Endodermal cell (in vitro differentiated cells): ENCODE measurements around the gene MT1M. TPM values are rescaled to one million over a fixed set of nuclear protein-coding genes. Genes with fewer than 3 reads are reported as not detected.

Experiments used
- DNase-seq: peaks from one replicate; pipeline ENCODE4 v3.0.0-alpha.2; 2017
- H3K27ac ChIP-seq: 2 replicates; pipeline ENCODE4 v1.5.1; 2013; ENCODE audit warnings: mild to moderate bottlenecking, low read depth, low read length, moderate library complexity
- H3K27me3 ChIP-seq: 2 replicates; pipeline ENCODE4 v1.6.1; 2013; ENCODE audit warnings: mild to moderate bottlenecking, low read length, moderate library complexity; ENCODE audit not compliant: insufficient read depth, control insufficient read depth, poor library complexity, severe bottlenecking
- H3K36me3 ChIP-seq: 2 replicates; pipeline ENCODE4 v1.7.0; 2013; ENCODE audit warnings: mild to moderate bottlenecking, low read length, moderate library complexity; ENCODE audit not compliant: control insufficient read depth, insufficient read depth
- H3K4me1 ChIP-seq: one replicate; pipeline ENCODE4 v1.7.0; 2013; ENCODE audit warnings: low read length; ENCODE audit not compliant: control insufficient read depth, insufficient read depth
- H3K4me3 ChIP-seq: 2 replicates; pipeline ENCODE4 v1.5.1; 2013; ENCODE audit warnings: mild to moderate bottlenecking, low read length, moderate library complexity
- H3K9ac ChIP-seq: 2 replicates; pipeline ENCODE4 v1.6.1; 2013; ENCODE audit warnings: mild to moderate bottlenecking, low read length, moderate library complexity; ENCODE audit not compliant: poor library complexity, severe bottlenecking; ENCODE audit errors: extremely low read depth
- H3K9me3 ChIP-seq: 2 replicates; pipeline ENCODE4 v1.6.1; 2013; ENCODE audit warnings: mild to moderate bottlenecking, low read length, moderate library complexity; ENCODE audit not compliant: control insufficient read depth
- H3K27ac Mint-ChIP-seq: 2 replicates; pipeline ENCODE4 v1.8.0; 2020; ENCODE audit warnings: mixed read lengths
- H3K27me3 Mint-ChIP-seq: 2 replicates; pipeline ENCODE4 v1.8.0; 2021; ENCODE audit warnings: mild to moderate bottlenecking, mixed read lengths; ENCODE audit not compliant: insufficient read depth
- H3K36me3 Mint-ChIP-seq: 2 replicates; pipeline ENCODE4 v1.8.0; 2020; ENCODE audit warnings: low read depth, mixed read lengths
- H3K4me1 Mint-ChIP-seq: 2 replicates; pipeline ENCODE4 v1.8.0; 2020; ENCODE audit warnings: mixed read lengths
- H3K4me3 Mint-ChIP-seq: 2 replicates; pipeline ENCODE4 v1.8.0; 2020; ENCODE audit warnings: mild to moderate bottlenecking, moderate library complexity, mixed read lengths
- H3K9me3 Mint-ChIP-seq: 2 replicates; pipeline ENCODE4 v1.8.0; 2020; ENCODE audit warnings: mild to moderate bottlenecking, mixed read lengths
- WGBS, 2 experiments: methylation state at CpG; one replicate each; pipeline versions ENCODE4 v1.1.5 to v1.1.7; 2013; ENCODE audit warnings: missing lambda C conversion rate in 2 of 2, mixed read lengths in 1 of 2; ENCODE audit not compliant: insufficient coverage in 1 of 2, insufficient read length in 1 of 2; 5-methylcytosine and 5-hydroxymethylcytosine counted together
- total RNA-seq, 2 donors: library from RNA; stranded (reverse); fragmentation: NEBNext Ultra II Directional in 1 of 2; extraction: Animal tissue kit (Norgen Biotek cat#: 25700) in 1 of 2; gene quantifications; 2 replicates in 1 of 2; 3 replicates in 1 of 2; pipeline ENCODE4 v1.2.1, GENCODE V29; 2021
- TF ChIP-seq, protein P1 (sequence below): fragments of 200-600 bp; sonication (generic); conservative IDR thresholded peaks from 2 replicates; pipeline ENCODE4 v1.5.0; 2021; ENCODE audit warnings: antibody characterized with exemption, mild to moderate bottlenecking

Gene MT1M
- total RNA-seq, 2 donors from 2014 or later, result not detected

DNA sequence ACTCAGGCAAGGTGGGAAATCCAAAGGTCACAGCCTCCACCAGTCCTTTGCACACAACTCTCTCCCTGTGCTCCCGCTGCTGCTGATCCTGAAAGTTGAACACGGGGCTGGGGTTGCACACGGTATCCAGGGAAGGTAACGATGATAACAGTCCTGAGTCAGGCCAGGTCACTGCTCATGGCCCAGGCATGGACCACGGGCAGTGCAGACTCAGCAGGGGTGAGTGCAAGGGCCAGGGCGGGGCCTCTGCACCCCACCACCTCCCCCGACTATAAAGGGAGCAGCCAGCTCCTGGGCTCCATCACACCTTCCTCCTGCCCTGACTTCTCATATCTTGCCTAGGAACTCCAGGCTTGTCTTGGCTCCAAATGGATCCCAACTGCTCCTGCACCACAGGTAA lies 19.1 kb downstream of the MT1M start, which contains the start of gene MT1B:
TSS of gene MT1B (plus strand) at position 301 of the 400 bp plus-strand sequence. CDS start at position 369, 68 bp downstream.
- H3K27me3 ChIP-seq, result peaks cover 89% of the 10 kb centered on the region
- no peak within 1 kb of the TSS for H3K4me3 ChIP-seq
- Mint-ChIP-seq H3K4me3 (no peak within 1 kb of the TSS), H3K36me3 (no peaks in the 10 kb centered on the region), H3K27me3 (peaks cover 85% of the 10 kb centered on the region), H3K27ac (no peak within 1 kb of the TSS), H3K9me3 (no peaks in the 10 kb centered on the region), H3K4me1 (no peaks in the 10 kb centered on the region)
- 82 to 94% methylated on average over 3 to 7 of the region's 7 CpGs for WGBS, 2 experiments
- H3K9me3 ChIP-seq, result no peaks in the 10 kb centered on the region
- no peak for DNase-seq
- H3K9ac ChIP-seq, result no peak within 1 kb of the TSS
- H3K27ac ChIP-seq, result no peak within 1 kb of the TSS
- H3K4me1 ChIP-seq, result no peaks in the 10 kb centered on the region
- TF ChIP-seq, protein P1, sequence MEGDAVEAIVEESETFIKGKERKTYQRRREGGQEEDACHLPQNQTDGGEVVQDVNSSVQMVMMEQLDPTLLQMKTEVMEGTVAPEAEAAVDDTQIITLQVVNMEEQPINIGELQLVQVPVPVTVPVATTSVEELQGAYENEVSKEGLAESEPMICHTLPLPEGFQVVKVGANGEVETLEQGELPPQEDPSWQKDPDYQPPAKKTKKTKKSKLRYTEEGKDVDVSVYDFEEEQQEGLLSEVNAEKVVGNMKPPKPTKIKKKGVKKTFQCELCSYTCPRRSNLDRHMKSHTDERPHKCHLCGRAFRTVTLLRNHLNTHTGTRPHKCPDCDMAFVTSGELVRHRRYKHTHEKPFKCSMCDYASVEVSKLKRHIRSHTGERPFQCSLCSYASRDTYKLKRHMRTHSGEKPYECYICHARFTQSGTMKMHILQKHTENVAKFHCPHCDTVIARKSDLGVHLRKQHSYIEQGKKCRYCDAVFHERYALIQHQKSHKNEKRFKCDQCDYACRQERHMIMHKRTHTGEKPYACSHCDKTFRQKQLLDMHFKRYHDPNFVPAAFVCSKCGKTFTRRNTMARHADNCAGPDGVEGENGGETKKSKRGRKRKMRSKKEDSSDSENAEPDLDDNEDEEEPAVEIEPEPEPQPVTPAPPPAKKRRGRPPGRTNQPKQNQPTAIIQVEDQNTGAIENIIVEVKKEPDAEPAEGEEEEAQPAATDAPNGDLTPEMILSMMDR, result no peak
- H3K36me3 ChIP-seq, result no peaks in the 10 kb centered on the region

DNA sequence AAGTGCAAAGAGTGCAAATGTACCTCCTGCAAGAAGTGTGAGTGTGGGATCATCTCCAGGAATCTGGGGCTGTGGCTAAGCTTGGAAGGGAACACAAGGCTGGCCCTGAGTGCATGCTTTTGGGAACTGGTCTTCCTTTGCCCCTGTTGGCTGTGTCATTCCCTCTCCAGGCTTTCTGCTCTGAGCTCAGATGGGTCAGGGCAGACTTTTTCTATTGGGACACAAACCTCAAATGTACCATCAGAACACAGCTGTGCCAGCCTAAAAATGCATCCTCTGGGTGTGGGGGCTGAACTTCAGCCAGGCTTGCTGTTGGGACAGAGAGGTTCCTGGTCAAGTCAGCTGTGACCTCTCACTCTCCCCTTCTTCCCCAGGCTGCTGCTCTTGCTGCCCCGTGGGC lies 20.1 kb downstream of the MT1M start:
- H3K4me1 Mint-ChIP-seq, result no peaks in the 10 kb centered on the region
- no peak overlapping the region for H3K27ac ChIP-seq
- H3K9ac ChIP-seq, result no peak overlapping the region
- no peak for DNase-seq
- H3K27ac Mint-ChIP-seq, result no peak overlapping the region
- no peaks in the 10 kb centered on the region for H3K36me3 Mint-ChIP-seq
- no peaks in the 10 kb centered on the region for H3K9me3 Mint-ChIP-seq
- H3K27me3 ChIP-seq, result peaks cover 88% of the 10 kb centered on the region
- WGBS, 2 experiments, result 91% methylated on average over 1 of the region's 1 CpG; no CpG with 5 or more reads in 1 of the 2 experiments
- peaks cover 80% of the 10 kb centered on the region for H3K27me3 Mint-ChIP-seq
- no peaks in the 10 kb centered on the region for H3K36me3 ChIP-seq
- no peaks in the 10 kb centered on the region for H3K4me1 ChIP-seq
- H3K4me3 Mint-ChIP-seq, result no peak overlapping the region
- no peak overlapping the region for H3K4me3 ChIP-seq
- TF ChIP-seq, protein P1, result no peak
- H3K9me3 ChIP-seq, result no peaks in the 10 kb centered on the region

DNA sequence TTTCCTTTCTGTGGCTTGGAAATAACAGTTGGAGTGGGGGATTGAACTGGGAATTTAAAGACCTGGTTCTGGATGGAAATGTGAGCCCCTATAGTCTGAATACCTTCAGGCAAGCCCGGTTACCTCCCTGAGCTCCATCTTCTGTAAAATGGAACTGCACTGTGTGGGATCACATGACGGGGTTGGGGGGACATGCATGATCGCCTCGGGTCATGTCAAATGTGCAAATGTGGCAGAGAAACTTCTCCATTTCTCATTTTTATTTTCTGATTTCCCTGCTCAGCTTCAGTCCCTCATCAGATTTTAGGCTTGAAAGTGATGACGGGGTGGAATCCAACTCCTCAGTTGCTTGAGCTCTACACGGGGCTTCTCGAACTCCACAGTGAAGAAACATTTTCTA lies 20.8 kb downstream of the MT1M start:
- H3K36me3 ChIP-seq, result no peaks in the 10 kb centered on the region
- DNase-seq, result no peak
- Mint-ChIP-seq H3K4me3 (no peak overlapping the region), H3K27me3 (peaks cover 78% of the 10 kb centered on the region), H3K36me3 (no peaks in the 10 kb centered on the region), H3K9me3 (no peaks in the 10 kb centered on the region), H3K27ac (no peak overlapping the region), H3K4me1 (peaks cover 4% of the 10 kb centered on the region)
- H3K9me3 ChIP-seq, result no peaks in the 10 kb centered on the region
- TF ChIP-seq, protein P1, result no peak
- H3K27ac ChIP-seq, result no peak overlapping the region
- 89 to 93% methylated on average over 4 to 7 of the region's 7 CpGs for WGBS, 2 experiments
- H3K4me1 ChIP-seq, result no peaks in the 10 kb centered on the region
- H3K27me3 ChIP-seq, result peaks cover 88% of the 10 kb centered on the region
- H3K9ac ChIP-seq, result no peak overlapping the region
- H3K4me3 ChIP-seq, result no peak overlapping the region
